Measurements from ENCODE around the gene PARVA.

PARVA gene, protein sequence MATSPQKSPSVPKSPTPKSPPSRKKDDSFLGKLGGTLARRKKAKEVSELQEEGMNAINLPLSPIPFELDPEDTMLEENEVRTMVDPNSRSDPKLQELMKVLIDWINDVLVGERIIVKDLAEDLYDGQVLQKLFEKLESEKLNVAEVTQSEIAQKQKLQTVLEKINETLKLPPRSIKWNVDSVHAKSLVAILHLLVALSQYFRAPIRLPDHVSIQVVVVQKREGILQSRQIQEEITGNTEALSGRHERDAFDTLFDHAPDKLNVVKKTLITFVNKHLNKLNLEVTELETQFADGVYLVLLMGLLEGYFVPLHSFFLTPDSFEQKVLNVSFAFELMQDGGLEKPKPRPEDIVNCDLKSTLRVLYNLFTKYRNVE

DNA sequence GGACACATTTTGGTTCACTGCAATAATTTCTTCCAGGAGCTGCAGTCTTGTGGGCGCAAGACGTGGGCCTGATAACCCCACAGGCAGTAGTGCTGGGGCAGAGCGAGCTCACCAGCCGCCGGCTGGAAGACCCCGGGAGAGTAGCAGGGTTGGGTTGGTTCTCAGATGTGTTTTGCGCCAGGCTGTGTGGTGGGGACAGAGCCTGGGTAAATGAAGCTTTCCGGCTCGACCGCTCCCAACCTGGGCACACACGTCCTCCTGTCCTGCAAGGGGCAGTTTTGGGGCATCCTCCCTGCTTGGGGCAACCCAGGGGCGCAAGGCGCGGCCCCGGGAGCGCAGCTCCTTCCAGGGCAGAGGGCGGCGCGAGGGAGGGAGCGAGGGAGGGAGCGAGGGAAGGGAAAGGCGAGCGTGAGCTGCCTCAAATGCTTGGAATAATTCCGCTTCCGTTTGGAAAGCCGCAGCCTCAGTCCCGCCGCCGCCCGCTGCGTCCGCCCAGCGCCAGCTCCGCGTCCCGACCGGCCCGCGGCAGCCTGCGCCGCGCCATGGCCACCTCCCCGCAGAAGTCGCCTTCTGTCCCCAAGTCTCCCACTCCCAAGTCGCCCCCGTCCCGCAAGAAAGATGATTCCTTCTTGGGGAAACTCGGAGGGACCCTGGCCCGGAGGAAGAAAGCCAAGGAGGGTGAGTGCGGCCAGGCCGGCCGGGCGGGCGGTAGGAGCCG, at the start of gene PARVA:
Gene PARVA (plus strand): TSS at position 466 of the 718 bp plus-strand sequence. CDS start 77 bp downstream, at position 543.
- peak within 1 kb of the TSS; percentile 79 to 86 for H3K4me3 ChIP-seq (ENCODE audit: low read length in 2 of 2)
- H3K9me3 ChIP-seq (ENCODE audit: control insufficient read depth in 2 of 2, low read length in 2 of 2), result no peaks in the 10 kb centered on the region
- no peaks in the 10 kb centered on the region for H3K27me3 ChIP-seq (ENCODE audit: control insufficient read depth in 2 of 2, insufficient read depth in 2 of 2, low read length in 2 of 2)
- peak within 1 kb of the TSS; percentile 88 to 89 for H3K9ac ChIP-seq (ENCODE audit: low read depth in 1 of 2, low read length in 2 of 2)
- peaks cover 0 to 4% of the 10 kb centered on the region in 2 donors for H3K36me3 ChIP-seq (ENCODE audit: control insufficient read depth in 2 of 2, insufficient read depth in 2 of 2, low read length in 2 of 2)
- peaks cover 4 to 12% of the 10 kb centered on the region in 2 donors for H3K4me1 ChIP-seq (ENCODE audit: control insufficient read depth in 2 of 2, insufficient read depth in 2 of 2, low read length in 2 of 2)
- H3K27ac ChIP-seq (ENCODE audit: low read depth in 2 of 2, low read length in 2 of 2), result peak within 1 kb of the TSS; percentile 94 to 95

DNA sequence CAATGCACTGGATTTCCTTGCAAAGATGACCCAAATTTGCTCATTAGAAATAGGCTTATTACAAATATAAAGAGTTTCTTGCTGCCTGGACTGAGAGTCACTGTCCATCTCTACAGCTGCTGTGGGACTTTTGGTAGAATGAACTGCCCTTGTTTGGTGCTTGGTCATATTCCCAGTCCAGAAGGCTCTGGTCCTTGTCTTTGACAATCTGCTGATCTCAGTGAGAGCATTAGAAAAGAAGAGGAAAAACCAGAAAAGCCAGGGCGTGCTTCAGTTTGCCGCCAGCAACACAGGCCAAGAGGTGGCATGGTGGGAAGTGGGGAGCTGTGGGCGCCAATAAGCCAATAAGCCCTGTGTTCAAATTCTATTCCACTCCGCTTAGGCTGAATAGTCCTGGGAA, 48.2 kb upstream of the PARVA start:
- no peaks in the 10 kb centered on the region for H3K4me1 ChIP-seq (ENCODE audit: control insufficient read depth in 2 of 2, insufficient read depth in 2 of 2, low read length in 2 of 2)
- H3K9me3 ChIP-seq (ENCODE audit: control insufficient read depth in 2 of 2, low read length in 2 of 2), result no peaks in the 10 kb centered on the region
- no peaks in the 10 kb centered on the region for H3K27me3 ChIP-seq (ENCODE audit: control insufficient read depth in 2 of 2, insufficient read depth in 2 of 2, low read length in 2 of 2)
- H3K36me3 ChIP-seq (ENCODE audit: control insufficient read depth in 2 of 2, insufficient read depth in 2 of 2, low read length in 2 of 2), result peaks cover 0 to 9% of the 10 kb centered on the region in 2 donors
- H3K4me3 ChIP-seq (ENCODE audit: low read length in 2 of 2), result no peak overlapping the region
- no peak overlapping the region for H3K27ac ChIP-seq (ENCODE audit: low read depth in 2 of 2, low read length in 2 of 2)
- no peak overlapping the region for H3K9ac ChIP-seq (ENCODE audit: low read depth in 1 of 2, low read length in 2 of 2)

DNA sequence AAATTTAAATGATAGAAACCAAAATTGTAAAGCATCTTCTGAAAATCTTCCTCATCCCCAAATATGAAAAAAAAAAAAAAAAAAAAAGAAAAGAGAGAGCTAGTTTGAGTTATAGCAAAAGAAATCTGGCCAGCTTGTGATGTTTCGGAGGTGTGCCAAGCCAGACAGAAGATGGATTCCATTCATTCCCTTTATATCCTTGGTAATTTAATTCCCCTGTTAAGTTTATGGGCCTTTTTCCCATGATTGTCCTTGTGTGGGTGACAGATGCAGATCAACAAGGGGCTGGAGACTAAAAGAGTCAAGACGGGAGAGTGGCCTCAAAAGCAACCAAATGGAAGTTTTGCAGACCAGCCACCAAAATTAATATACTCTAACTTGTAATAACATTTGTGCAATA, 47.6 kb upstream of the PARVA start:
- Histone ChIP-seq H3K9me3 (ENCODE audit: control insufficient read depth in 2 of 2, low read length in 2 of 2) (no peaks in the 10 kb centered on the region), H3K27me3 (ENCODE audit: control insufficient read depth in 2 of 2, insufficient read depth in 2 of 2, low read length in 2 of 2) (no peaks in the 10 kb centered on the region), H3K36me3 (ENCODE audit: control insufficient read depth in 2 of 2, insufficient read depth in 2 of 2, low read length in 2 of 2) (peaks cover 0 to 9% of the 10 kb centered on the region in 2 donors), H3K27ac (ENCODE audit: low read depth in 2 of 2, low read length in 2 of 2) (no peak overlapping the region), H3K9ac (ENCODE audit: low read depth in 1 of 2, low read length in 2 of 2) (no peak overlapping the region), H3K4me1 (ENCODE audit: control insufficient read depth in 2 of 2, insufficient read depth in 2 of 2, low read length in 2 of 2) (no peaks in the 10 kb centered on the region), H3K4me3 (ENCODE audit: low read length in 2 of 2) (no peak overlapping the region)

GRCh38 chr11:12330485-12331231, 46.7 kb upstream of the PARVA start:
- no peaks in the 10 kb centered on the region for H3K4me1 ChIP-seq (ENCODE audit: control insufficient read depth in 2 of 2, insufficient read depth in 2 of 2, low read length in 2 of 2)
- no peak overlapping the region for H3K27ac ChIP-seq (ENCODE audit: low read depth in 2 of 2, low read length in 2 of 2)
- no peaks in the 10 kb centered on the region for H3K27me3 ChIP-seq (ENCODE audit: control insufficient read depth in 2 of 2, insufficient read depth in 2 of 2, low read length in 2 of 2)
- H3K9me3 ChIP-seq (ENCODE audit: control insufficient read depth in 2 of 2, low read length in 2 of 2), result no peaks in the 10 kb centered on the region
- H3K36me3 ChIP-seq (ENCODE audit: control insufficient read depth in 2 of 2, insufficient read depth in 2 of 2, low read length in 2 of 2), result peaks cover 0 to 9% of the 10 kb centered on the region in 2 donors
- no peak overlapping the region for H3K9ac ChIP-seq (ENCODE audit: low read depth in 1 of 2, low read length in 2 of 2)
- no peak overlapping the region for H3K4me3 ChIP-seq (ENCODE audit: low read length in 2 of 2)

GRCh38 chr11:12331239-12331874, 46.0 kb upstream of the PARVA start:
- Histone ChIP-seq H3K36me3 (ENCODE audit: control insufficient read depth in 2 of 2, insufficient read depth in 2 of 2, low read length in 2 of 2) (peaks cover 0 to 9% of the 10 kb centered on the region in 2 donors), H3K4me1 (ENCODE audit: control insufficient read depth in 2 of 2, insufficient read depth in 2 of 2, low read length in 2 of 2) (no peaks in the 10 kb centered on the region), H3K9me3 (ENCODE audit: control insufficient read depth in 2 of 2, low read length in 2 of 2) (no peaks in the 10 kb centered on the region), H3K4me3 (ENCODE audit: low read length in 2 of 2) (no peak overlapping the region), H3K27me3 (ENCODE audit: control insufficient read depth in 2 of 2, insufficient read depth in 2 of 2, low read length in 2 of 2) (no peaks in the 10 kb centered on the region), H3K27ac (ENCODE audit: low read depth in 2 of 2, low read length in 2 of 2) (no peak overlapping the region), H3K9ac (ENCODE audit: low read depth in 1 of 2, low read length in 2 of 2) (no peak overlapping the region)

DNA sequence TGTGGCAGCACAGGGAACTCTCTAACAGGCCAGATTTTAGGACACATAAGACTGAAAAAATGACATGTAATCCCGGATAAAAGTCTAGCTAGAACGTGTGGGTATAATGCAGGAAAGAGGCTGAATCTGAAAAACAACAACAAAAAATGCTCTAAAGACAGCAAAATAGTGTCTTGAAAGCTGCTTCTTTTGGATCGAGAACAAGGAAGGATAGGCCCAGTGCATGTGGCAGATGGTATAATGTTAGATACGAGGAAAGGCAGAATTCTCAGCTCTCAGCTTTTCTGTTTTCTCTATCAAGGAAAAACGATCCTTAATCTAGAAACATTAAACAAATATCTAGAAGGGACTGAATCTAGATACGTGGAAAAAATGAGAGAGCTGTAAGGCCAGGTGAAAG, 33.8 kb upstream of the PARVA start:
- Histone ChIP-seq H3K36me3 (ENCODE audit: control insufficient read depth in 2 of 2, insufficient read depth in 2 of 2, low read length in 2 of 2) (no peaks in the 10 kb centered on the region), H3K4me1 (ENCODE audit: control insufficient read depth in 2 of 2, insufficient read depth in 2 of 2, low read length in 2 of 2) (no peaks in the 10 kb centered on the region), H3K9ac (ENCODE audit: low read depth in 1 of 2, low read length in 2 of 2) (no peak overlapping the region), H3K9me3 (ENCODE audit: control insufficient read depth in 2 of 2, low read length in 2 of 2) (no peaks in the 10 kb centered on the region), H3K27me3 (ENCODE audit: control insufficient read depth in 2 of 2, insufficient read depth in 2 of 2, low read length in 2 of 2) (no peaks in the 10 kb centered on the region), H3K27ac (ENCODE audit: low read depth in 2 of 2, low read length in 2 of 2) (no peak overlapping the region), H3K4me3 (ENCODE audit: low read length in 2 of 2) (no peak overlapping the region)

DNA sequence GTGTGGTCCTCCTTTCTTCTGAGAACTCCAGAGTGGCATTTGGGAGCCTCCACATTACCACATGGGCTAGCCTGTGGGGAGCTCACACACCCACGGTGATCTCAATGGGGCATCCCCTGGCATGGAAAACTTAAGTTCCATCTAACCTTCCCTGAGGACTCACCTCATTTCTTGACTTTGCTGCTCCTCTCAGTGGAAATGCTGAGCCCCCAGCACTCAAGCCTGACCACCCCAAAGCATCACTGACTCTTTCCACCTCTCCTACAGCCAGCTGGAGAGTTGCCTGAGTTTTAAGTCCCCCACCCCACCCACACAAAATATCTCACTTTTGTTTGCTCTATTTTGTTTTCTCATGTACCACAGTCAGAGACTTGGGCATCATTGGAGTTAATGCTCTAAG, 23.8 kb upstream of the PARVA start:
- Histone ChIP-seq H3K4me3 (ENCODE audit: low read length in 2 of 2) (no peak overlapping the region), H3K9ac (ENCODE audit: low read depth in 1 of 2, low read length in 2 of 2) (no peak overlapping the region), H3K9me3 (ENCODE audit: control insufficient read depth in 2 of 2, low read length in 2 of 2) (no peaks in the 10 kb centered on the region), H3K27me3 (ENCODE audit: control insufficient read depth in 2 of 2, insufficient read depth in 2 of 2, low read length in 2 of 2) (no peaks in the 10 kb centered on the region), H3K36me3 (ENCODE audit: control insufficient read depth in 2 of 2, insufficient read depth in 2 of 2, low read length in 2 of 2) (peaks cover 0 to 2% of the 10 kb centered on the region in 2 donors), H3K4me1 (ENCODE audit: control insufficient read depth in 2 of 2, insufficient read depth in 2 of 2, low read length in 2 of 2) (peaks cover 2 to 21% of the 10 kb centered on the region in 2 donors), H3K27ac (ENCODE audit: low read depth in 2 of 2, low read length in 2 of 2) (no peak overlapping the region)

DNA sequence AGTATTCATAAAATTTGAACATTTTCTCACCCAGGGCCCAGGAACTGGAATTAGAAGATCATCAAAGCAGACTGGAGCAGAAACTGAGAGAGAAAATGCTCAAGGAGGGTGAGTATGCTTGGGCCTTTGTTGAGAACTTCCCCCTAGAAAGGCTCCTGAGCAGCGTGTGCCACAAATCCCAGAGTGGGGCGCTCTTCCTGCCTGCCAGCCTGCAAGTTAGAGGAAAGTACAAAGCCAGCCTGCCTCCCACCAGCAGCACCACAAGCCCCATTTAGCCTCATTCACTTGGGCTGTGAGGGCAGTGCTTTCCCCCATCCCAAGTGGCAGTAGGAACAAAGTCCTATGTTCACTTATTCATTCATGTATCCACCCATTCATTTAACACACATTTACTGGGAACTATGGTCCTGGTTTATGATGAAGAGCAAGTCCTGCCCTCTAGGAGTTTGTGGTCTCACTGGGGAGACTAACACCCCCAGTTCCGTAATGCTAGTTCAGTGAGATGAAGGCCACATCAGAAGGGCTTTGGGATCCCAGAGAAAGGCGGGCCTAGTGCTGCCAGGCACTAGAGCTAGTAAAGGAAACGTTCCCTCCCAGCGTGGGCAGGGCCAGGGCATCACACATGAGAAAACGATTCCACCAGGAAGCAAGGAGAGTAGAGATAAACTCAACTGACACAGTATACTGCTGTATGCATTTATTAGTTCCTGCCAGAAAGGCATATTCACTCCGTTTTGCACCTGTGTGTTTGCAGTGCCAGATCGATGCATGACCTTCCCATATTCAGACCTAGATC, 22.4 kb upstream of the PARVA start:
- Histone ChIP-seq H3K27me3 (ENCODE audit: control insufficient read depth in 2 of 2, insufficient read depth in 2 of 2, low read length in 2 of 2) (no peaks in the 10 kb centered on the region), H3K4me3 (ENCODE audit: low read length in 2 of 2) (no peak overlapping the region), H3K9ac (ENCODE audit: low read depth in 1 of 2, low read length in 2 of 2) (peak overlapping the region in 1 of 2 donors; percentile 43), H3K36me3 (ENCODE audit: control insufficient read depth in 2 of 2, insufficient read depth in 2 of 2, low read length in 2 of 2) (no peaks in the 10 kb centered on the region), H3K9me3 (ENCODE audit: control insufficient read depth in 2 of 2, low read length in 2 of 2) (no peaks in the 10 kb centered on the region), H3K27ac (ENCODE audit: low read depth in 2 of 2, low read length in 2 of 2) (peak overlapping the region; percentile 5 to 74), H3K4me1 (ENCODE audit: control insufficient read depth in 2 of 2, insufficient read depth in 2 of 2, low read length in 2 of 2) (peaks cover 2 to 25% of the 10 kb centered on the region in 2 donors)

GRCh38 chr11:12356944-12357655, 20.3 kb upstream of the PARVA start:
- Histone ChIP-seq H3K27ac (ENCODE audit: low read depth in 2 of 2, low read length in 2 of 2) (peak overlapping the region in 1 of 2 donors; percentile 21), H3K4me3 (ENCODE audit: low read length in 2 of 2) (no peak overlapping the region), H3K36me3 (ENCODE audit: control insufficient read depth in 2 of 2, insufficient read depth in 2 of 2, low read length in 2 of 2) (no peaks in the 10 kb centered on the region), H3K9me3 (ENCODE audit: control insufficient read depth in 2 of 2, low read length in 2 of 2) (no peaks in the 10 kb centered on the region), H3K27me3 (ENCODE audit: control insufficient read depth in 2 of 2, insufficient read depth in 2 of 2, low read length in 2 of 2) (no peaks in the 10 kb centered on the region), H3K4me1 (ENCODE audit: control insufficient read depth in 2 of 2, insufficient read depth in 2 of 2, low read length in 2 of 2) (peaks cover 2 to 25% of the 10 kb centered on the region in 2 donors), H3K9ac (ENCODE audit: low read depth in 1 of 2, low read length in 2 of 2) (no peak overlapping the region)
